ENCODE results near the gene MOB2.

MOB2 gene

DNA sequence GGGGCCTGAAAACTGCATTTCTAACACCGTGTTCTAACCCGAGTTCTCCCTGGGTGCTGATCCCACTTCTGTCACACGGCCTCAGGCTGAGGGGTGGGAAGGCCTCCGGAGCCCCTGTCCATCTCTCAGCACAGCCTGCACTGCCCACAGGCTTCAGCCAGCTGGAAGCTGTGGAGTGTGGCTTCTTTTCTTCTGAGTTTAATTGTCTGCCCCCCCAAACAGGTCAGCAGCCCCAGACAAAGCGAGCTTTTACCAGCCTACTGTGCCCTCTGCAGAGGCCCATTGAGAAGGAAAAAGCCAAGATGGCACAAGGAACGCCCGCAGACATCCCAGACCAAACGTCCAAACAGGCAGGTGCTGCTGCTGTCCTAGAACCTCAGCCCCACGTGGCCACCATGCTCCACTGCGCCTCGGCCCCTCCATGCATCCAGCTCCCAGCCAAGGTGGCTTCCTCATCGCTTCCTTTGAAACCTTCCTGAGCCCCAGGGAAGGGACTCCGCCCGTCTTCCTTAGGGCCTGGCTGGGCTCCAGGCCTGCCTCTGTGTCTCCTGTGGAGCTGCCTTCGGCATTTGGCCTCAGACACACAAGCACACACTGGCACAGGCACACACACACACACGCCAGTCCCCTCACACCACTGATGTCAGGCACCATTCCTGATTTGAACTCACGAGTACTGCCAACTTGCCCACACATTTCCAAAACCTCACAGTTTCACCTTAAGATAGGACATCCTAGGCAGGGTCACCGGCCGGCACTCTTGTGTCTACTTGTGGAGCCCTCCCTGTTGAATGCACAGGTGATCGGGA, 1.7 kb downstream of the MOB2 start:
- no peak for DNase-seq

DNA sequence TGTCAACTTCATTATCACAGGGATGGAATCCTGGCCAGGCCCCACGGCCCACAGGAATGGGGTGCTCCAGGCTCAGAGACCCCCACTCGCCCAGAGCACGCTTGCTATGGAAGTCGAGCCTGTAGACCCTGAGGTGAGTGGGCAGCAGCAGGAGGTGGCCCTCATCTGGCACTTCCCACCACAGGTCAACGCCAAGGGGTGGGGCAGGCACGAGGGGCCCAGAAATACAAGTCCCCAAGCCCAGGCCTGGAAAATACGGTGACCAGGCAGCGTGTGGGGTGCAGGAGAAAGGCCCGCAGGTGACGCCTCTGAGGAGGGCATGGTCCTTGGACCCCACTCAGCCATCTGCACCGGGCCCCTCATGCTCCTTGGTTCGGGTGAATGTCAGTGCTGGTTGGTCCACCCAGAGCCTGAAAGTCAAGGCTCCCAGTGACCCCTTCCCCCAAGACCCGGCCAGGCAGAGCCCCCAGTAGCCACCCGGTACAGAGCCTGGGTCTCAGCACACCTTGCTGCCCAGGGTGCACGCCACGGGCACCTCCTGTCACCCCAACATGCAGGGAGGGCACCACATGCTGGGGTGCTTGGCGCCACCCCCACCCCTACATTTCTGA, 2.4 kb downstream of the MOB2 start:
- DNase-seq: no peak

DNA sequence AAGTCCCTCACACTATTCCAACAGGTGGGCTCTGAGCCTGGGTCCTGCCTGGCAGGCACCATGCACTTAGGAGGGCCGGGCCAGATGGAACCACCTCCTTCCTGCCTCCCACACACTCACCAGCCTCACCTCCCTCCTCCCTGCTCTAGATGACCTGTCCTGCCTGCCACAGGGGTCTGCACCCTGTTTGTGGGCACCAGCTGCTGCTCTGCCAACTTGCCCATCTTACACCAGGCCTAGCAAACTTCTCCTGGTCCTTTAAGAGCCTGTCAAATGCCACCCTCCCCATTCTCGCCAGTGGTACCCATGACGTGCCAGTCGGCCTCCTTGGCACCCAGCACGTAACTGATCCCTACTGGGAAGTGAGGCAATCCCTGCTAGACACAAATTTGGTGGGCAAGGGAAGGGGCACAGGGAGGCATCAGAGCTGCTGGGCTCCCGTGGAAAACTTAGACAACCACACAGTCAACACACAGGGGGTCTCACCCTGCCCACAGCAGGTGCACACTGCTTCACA, 3.1 kb downstream of the MOB2 start:
- DNase-seq: no peak

DNA sequence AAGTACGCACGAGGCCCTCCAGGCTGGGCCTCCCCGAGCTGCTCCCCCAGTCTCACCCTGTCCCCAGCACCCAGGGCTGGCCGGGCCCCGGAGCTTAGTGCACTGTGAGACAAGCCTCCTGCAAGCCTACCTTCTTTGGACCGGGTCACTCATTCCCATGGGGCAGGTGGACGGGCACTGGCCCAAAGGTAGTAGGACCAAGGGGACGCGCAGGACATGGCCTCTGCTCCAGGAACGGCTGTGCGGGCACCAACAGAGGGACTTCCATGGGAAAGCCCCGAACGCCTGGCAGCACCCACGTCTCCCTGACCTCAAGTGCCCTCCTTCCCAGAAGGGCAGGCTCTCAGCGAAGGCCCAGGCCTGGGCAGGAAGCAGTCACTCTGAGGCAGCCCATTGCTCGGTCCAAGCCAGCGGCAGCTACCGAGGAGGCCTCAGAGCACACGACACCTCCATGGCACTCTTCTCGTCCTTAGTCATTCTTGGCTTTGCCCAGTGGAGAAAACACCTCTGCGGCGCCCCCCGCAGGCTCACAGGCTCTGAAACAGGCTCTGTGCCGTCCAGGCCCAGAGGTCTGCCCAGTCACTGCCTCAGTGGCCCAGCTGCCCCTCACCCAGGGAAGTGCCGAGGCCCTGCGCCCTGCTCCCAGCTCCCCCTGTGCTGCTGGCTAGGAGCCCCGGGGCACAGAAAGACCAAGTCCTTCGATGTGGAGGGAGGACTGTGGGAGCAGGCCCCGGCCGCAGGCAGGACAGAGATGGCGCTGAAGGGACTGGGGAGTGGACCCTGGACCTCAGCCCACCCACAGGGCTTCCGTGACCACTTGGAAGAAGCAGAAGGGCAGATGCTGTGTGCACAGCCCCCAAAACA, 3.8 kb downstream of the MOB2 start:
- DNase-seq: no peak

DNA sequence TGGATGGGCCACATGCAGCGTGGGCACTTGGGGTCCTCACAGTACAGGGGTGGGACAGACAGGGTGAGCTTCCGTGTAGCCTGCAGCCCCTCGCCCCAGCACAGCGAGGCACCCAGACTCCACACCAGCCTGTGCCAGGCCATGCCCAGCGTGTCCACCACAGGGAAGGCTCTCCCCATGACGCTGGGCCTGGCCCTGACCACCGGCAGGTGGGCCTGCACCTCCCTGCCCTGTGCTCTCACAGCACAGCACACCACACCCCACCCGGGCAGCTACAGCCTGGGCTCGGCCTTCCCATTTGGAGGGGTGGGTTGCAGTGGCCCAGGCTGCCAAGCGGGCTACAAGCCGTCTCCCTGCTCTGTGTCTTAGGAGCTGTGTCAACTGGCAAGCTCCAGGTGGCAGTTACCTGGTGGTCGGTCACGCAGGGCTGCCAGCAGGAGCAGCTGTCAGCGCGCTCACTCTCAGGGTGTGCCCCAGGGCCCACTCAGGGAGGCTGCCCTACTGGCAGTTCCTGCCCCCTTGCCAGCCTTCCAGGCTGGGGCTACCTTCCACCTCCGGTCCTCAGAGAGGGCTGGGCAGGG, 4.6 kb downstream of the MOB2 start:
- no peak for DNase-seq

DNA sequence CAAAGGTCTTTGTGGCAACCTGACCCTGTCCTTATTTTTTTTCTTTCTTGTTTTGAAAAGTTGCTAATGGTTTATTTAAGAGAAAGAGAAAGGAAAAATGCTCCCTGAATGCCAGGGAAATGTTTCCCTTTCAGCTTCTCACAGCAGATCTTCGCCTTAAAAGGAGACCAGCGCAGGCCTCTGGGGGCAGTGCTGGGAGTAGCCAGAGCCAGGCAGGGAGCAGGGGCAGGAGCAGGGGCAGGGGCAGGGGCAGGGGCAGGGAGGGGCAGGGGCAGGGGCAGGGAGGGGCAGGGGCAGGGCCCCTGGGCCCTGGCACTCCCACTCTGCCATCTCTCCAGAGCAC, 5.1 kb downstream of the MOB2 start:
- no peak for DNase-seq

DNA sequence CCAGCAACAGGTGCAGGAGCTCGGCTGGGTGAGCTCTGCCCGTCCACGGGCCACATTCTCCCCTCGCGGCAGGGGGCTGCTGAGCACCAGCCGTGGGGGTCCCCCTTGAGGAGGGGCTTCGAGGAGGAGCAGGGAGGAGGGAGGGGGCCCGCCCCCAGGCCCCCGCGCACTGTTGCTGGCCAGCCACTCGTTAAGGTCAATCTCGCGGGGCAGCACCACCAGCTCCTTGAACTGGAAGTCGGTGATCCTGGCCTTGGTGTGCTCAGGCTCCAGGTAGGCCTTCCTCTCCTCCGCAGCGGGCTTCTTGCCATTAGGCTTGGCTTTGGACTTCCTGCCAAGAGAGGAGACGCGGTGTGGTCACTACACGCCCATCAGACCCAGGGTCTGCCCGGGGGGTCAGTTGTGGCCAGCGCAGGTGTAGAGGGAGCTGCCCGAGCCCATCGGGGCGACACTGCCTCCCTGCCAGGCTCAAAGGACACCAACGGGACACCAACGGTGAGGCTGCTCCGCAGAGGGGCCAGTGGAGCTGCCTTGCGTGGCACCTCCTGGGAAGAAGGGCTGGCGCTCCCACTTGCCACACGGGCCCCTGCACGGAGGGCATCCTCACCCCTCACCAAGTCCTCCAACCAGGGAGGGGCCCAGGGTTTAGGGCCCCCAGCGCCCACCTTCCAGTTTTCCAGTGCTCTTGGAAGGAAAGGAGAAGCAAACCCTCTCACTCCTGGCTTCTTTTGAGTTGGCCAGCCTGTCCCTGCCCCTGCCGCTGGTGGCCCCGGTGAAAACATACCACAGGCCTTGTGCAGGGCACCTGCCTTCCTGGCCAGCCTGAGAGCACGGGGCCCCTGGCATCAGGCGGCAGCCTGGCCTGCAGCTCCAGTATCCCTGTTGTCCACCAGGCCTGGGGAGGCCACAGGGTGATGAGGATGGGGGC, 5.8 kb downstream of the MOB2 start:
- no peak for DNase-seq

- DNase-seq: no peak
Measured at GRCh38 chr11:1480191-1480554, 6.4 kb downstream of the MOB2 start.

DNA sequence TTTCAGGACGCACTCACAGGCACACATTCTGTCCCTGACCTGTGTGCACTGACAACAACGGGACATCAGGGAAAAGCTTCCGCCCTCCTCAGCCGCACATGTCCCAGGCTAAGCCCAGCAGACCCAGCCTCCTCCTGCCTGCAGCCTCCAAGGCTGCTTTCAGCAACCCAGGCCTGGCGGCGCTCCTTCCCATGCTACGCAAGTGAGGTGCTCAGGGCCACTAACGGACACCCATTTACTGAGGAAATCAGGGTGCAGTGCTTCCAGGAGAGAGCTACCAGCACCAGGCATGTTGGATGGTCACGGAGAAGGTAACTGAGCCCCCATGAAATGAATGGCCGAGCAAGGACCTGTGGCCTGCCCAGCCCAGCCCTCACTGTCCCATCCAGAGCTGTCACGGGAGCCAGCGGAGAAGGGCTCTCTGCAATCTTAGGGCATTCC, 6.9 kb downstream of the MOB2 start:
- no peak for DNase-seq

GRCh38 chr11:1479006-1479677, 7.4 kb downstream of the MOB2 start:
- no peak for DNase-seq

- DNase-seq: no peak
Measured at GRCh38 chr11:1478544-1478943, 8.0 kb downstream of the MOB2 start.

GRCh38 chr11:1478011-1478410, 8.6 kb downstream of the MOB2 start:
- no peak for DNase-seq

DNA sequence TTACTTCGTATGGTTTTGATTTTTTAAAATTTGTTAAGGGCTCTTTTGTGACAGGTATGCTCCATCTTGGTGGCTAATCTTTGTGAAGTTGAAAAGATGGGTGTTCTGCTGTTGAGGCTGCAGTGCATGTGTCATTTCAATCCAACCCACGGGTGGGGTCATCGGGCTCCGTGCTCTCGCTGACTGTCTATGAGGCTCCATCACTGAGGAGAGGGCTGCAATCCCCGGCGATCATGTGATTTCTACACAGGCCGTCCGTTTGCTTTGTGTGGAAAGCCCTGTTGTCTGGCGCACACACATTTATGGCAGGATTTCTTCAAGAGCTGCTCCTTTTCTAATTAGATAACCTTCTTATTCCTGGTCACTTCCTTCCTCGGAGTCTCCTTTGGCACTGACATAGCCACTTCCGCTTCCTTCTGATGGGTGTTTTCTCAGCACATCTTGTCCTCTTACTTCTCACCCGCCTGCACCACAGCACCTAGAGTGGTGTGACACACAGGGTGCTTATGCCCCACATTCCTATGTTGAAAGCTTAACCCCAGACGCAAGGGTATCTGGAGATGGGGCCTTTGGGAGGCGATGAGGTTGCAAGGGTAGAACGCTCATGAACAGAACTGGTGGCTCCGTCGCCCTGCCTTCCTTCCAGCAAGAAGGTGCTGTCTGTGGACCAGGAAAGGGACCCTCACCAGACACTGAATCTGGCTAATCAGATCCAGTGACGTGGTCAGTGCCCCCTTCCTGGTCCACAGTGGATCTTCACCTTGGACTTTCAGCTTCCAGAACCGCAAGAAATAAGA, 9.4 kb downstream of the MOB2 start:
- DNase-seq: no peak

- no peak for DNase-seq
Measured at GRCh38 chr11:1475841-1476240, 10.7 kb downstream of the MOB2 start.

DNA sequence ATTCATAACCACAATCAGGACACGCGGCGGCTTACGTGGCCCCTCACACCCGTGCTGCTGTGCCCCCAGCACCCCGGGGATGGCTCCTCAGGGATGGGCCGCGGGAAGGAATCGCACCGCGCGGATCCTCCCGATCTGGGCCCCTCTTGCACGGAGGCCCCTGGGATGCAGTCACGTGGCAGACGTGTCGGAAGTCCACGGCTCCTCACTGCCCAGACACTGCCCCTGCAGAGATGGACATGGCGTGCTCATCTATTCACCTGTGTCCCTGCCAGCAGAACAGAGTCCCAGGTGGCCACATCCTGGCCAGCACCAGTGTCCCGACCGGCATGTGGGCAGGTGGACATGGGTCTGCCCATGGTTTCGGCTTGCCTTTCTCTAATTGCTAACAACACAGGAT, 12.8 kb downstream of the MOB2 start:
- no peak for DNase-seq

DNA sequence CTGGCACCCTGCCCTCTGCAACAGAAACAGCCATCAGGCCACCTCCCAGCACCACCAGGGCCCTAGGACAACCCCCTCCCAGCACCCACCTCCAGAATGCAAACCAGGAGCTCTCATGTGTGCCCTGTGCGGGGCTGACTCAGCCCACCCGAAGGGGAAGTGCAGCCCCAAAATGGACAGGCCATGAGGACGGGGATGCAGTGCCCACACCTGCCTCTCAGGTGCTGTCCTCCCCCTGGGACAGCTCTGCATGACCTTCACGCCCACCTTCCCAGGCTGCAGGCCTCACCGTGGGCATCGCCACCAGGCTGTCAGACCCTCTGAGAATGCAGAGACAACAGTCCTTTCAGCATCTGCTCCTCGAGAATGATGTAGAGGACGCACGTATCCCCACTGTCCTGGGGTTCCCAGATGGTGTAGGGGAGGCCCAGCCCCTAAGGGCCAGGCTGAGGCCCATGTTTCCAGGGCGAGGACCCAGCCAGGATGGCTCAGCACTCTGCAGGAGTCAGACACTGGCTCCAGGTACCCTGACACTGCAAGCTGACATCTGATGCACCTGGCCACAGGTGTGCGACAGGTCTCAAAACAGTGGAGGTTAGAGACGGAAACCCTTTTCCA, 13.5 kb downstream of the MOB2 start:
- no peak for DNase-seq

GRCh38 chr11:1472180-1473005, 14.2 kb downstream of the MOB2 start:
- no peak for DNase-seq

- no peak for DNase-seq
Measured at GRCh38 chr11:1471736-1472135, 14.8 kb downstream of the MOB2 start.
